B cell (primary cell): ENCODE results near the gene SMCO2.

ENCODE experiments used
- CTCF ChIP-seq: fragments of 200-600 bp; IDR thresholded peaks from one replicate; pipeline ENCODE4 v1.8.0; 2022; ENCODE audit warnings: antibody characterized with exemption, mild to moderate bottlenecking
- EZH2 ChIP-seq: IDR thresholded peaks from 2 replicates; pipeline ENCODE4 v1.6.1; 2012; ENCODE audit warnings: borderline replicate concordance, low read depth, mild to moderate bottlenecking, moderate library complexity, low read length; ENCODE audit not compliant: insufficient read depth, poor library complexity, severe bottlenecking

DNA sequence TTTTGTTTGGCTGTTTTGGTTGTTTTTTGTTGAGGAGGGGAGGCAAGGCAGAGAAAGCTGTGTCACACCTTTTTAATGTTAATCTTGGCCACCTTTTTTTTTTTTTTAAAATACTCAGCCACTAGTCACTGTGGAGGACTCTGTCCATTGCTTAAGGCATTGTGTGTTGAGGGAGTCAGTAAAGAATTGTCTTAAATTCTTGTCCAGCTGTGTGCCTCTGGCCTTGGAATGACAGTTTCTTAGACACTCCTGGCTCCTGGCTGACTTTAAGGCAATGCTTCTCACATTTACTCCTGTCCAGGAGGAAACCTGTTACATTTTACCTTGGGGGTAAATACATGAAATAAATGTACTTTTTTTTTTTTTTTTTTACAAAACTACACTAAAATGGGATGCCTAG lies 18.1 kb upstream of the SMCO2 start:
- TF ChIP-seq CTCF (no peak), EZH2 (no peak)
